Transverse colon (tissue), 4 donors: Measurements from ENCODE around the gene SPEF2. TPM values are rescaled to one million over a fixed set of nuclear protein-coding genes. Genes with fewer than 3 reads are reported as not detected.

Experiments
- DNase-seq: peaks from one replicate; pipeline ENCODE4 v3.0.0-alpha.2; 2019
- H3K27ac ChIP-seq, 4 donors: fragments of 200-600 bp; sonication (generic); 2 replicates each; pipeline ENCODE4 v1.5.1; 2016 to 2018; ENCODE audit warnings: inconsistent platforms in 4 of 4
- H3K27me3 ChIP-seq: fragments of 200-600 bp; sonication (generic); 2 replicates; pipeline ENCODE4 v1.5.1; 2017; ENCODE audit warnings: inconsistent platforms
- H3K36me3 ChIP-seq, 4 donors: fragments of 200-600 bp; sonication (generic); 2 replicates each; pipeline ENCODE4 v1.5.1; 2017 to 2019; ENCODE audit warnings: inconsistent platforms in 4 of 4
- H3K4me1 ChIP-seq, 4 donors: fragments of 200-600 bp; sonication (generic); 2 replicates each; pipeline ENCODE4 v1.5.1; 2017 to 2020; ENCODE audit warnings: inconsistent platforms in 4 of 4
- H3K4me3 ChIP-seq, 4 donors: fragments of 200-600 bp; sonication (generic); 1 replicate in 1 of 4; 2 replicates in 3 of 4; pipeline versions ENCODE4 v1.5.1 to v1.6.1; 2017 to 2019; ENCODE audit warnings: inconsistent platforms in 4 of 4
- H3K9me3 ChIP-seq, 2 donors: fragments of 200-600 bp; sonication (generic); 2 replicates each; pipeline ENCODE4 v1.5.1; 2017 to 2019; ENCODE audit warnings: inconsistent platforms in 2 of 2
- CTCF ChIP-seq, 5 experiments: fragments of 200-600 bp in 3 of 5; fragments of 450-650 bp in 2 of 5; sonication (generic) in 3 of 5; IDR thresholded peaks; 1 replicate in 2 of 5; 2 replicates in 3 of 5; pipeline ENCODE4 v1.5.1; 2016 to 2017; ENCODE audit warnings: antibody characterized with exemption in 5 of 5, inconsistent platforms in 3 of 5, mild to moderate bottlenecking in 2 of 5, moderate library complexity in 1 of 5
- EP300 ChIP-seq: sonication (generic); formaldehyde crosslinking; IDR thresholded peaks from one replicate; pipeline ENCODE4 v1.6.1; 2017; ENCODE audit warnings: antibody characterized with exemption, low read depth
- POLR2A ChIP-seq: fragments of 450-650 bp; IDR thresholded peaks from one replicate; pipeline ENCODE4 v1.6.1; 2016; ENCODE audit warnings: antibody characterized with exemption, mild to moderate bottlenecking, moderate library complexity
- POLR2AphosphoS5 ChIP-seq, 3 donors: sonication (generic); formaldehyde crosslinking; IDR thresholded peaks; one replicate each; pipeline ENCODE4 v1.6.1; 2016; ENCODE audit warnings: antibody characterized with exemption in 3 of 3
- WGBS, 2 donors: methylation state at CpG; one replicate each; pipeline ENCODE4 v1.1.5; 2018; ENCODE audit warnings: low coverage in 1 of 2; 5-methylcytosine and 5-hydroxymethylcytosine counted together
- in situ Hi-C, 4 donors: fragments of 200-750 bp; cut with MboI; loops; one replicate each; pipeline versions ENCODE4 v1.15.0 to v1.15.1; 2017; ENCODE audit warnings: low sequenced_read_pairs in 3 of 4, low pct_ligation_motif_present in 1 of 4, low pct_unique_long_range_greater_than_20kb in 1 of 4
- intact Hi-C: fragments of 100-400 bp; cut with DNase I; formaldehyde crosslinking; loops from one replicate; pipeline ENCODE4 v1.15.1; 2023; ENCODE audit warnings: low total_unique reads
- total RNA-seq, 4 donors: library from RNA; depleted of rRNA; stranded (reverse); fragments of >200 nt; gene quantifications; one replicate each; pipeline ENCODE4 v1.1.0, GENCODE V29; 2016

Gene SPEF2
- total RNA-seq, 4 donors from 2014 or later: 2.4 to 9.4 (median 5.1) TPM; not detected in 1

- in situ Hi-C loops (no loop called here), intact Hi-C loops (no loop called here)
- TF ChIP-seq POLR2AphosphoS5 (IDR thresholded peaks at IDR 0.05) (no peak), POLR2A (no peak), CTCF (IDR thresholded peaks at IDR 0.05) (no peak), EP300 (no peak)
- no peaks in the 10 kb centered on the region for H3K27me3 ChIP-seq
- no peak for DNase-seq
- peak overlapping the region in 1 of 4 donors; percentile 6 for H3K4me3 ChIP-seq
- H3K36me3 ChIP-seq: no peaks in the 10 kb centered on the region
- peak overlapping the region in 3 of 4 donors; percentile 10 to 64 (median 37) for H3K27ac ChIP-seq
- H3K4me1 ChIP-seq: no peaks in the 10 kb centered on the region
- 42 to 60% methylated on average over 2 of the region's 2 CpGs for WGBS, 2 donors
- no peaks in the 10 kb centered on the region for H3K9me3 ChIP-seq
Measured at GRCh38 chr5:35857606-35858205, 240.0 kb downstream of the SPEF2 start.

GRCh38 chr5:35859101-35859661 is 241.5 kb downstream of the SPEF2 start:
- H3K27ac ChIP-seq: peak overlapping the region in 2 of 4 donors; percentile 10 to 64
- DNase-seq: no peak
- 67% methylated on average over 1 to 3 of the region's 3 CpGs for WGBS, 2 donors
- in situ Hi-C loops: no loop called here
- no peaks in the 10 kb centered on the region for H3K9me3 ChIP-seq
- intact Hi-C loops: no loop called here
- TF ChIP-seq EP300 (no peak), POLR2AphosphoS5 (IDR thresholded peaks at IDR 0.05) (no peak), CTCF (IDR thresholded peaks at IDR 0.05) (no peak), POLR2A (no peak)
- no peaks in the 10 kb centered on the region for H3K27me3 ChIP-seq
- H3K4me1 ChIP-seq: no peaks in the 10 kb centered on the region
- peak overlapping the region in 2 of 4 donors; percentile 3 to 4 for H3K4me3 ChIP-seq
- no peaks in the 10 kb centered on the region for H3K36me3 ChIP-seq

GRCh38 chr5:35860686-35861085 is 243.0 kb downstream of the SPEF2 start:
- intact Hi-C loops: no loop called here
- WGBS, 2 donors: 89 to 100% methylated on average over 1 of the region's 1 CpG
- in situ Hi-C loops: no loop called here
- H3K9me3 ChIP-seq: no peaks in the 10 kb centered on the region
- peak overlapping the region in 2 of 4 donors; percentile 21 to 64 for H3K27ac ChIP-seq
- no peaks in the 10 kb centered on the region for H3K4me1 ChIP-seq
- DNase-seq: no peak
- H3K27me3 ChIP-seq: no peaks in the 10 kb centered on the region
- H3K36me3 ChIP-seq: no peaks in the 10 kb centered on the region
- H3K4me3 ChIP-seq: peak overlapping the region in 1 of 4 donors; percentile 3
- TF ChIP-seq POLR2AphosphoS5 (IDR thresholded peaks at IDR 0.05) (no peak), CTCF (IDR thresholded peaks at IDR 0.05) (no peak), EP300 (no peak), POLR2A (no peak)

- no peaks in the 10 kb centered on the region for H3K9me3 ChIP-seq
- no peak for TF ChIP-seq EP300
- TF ChIP-seq POLR2A: no peak
- no peak for TF ChIP-seq CTCF (IDR thresholded peaks at IDR 0.05)
- no peak for TF ChIP-seq POLR2AphosphoS5 (IDR thresholded peaks at IDR 0.05)
- intact Hi-C loops (no loop called here), in situ Hi-C loops (no loop called here)
- DNase-seq: no peak
- H3K4me1 ChIP-seq: no peaks in the 10 kb centered on the region
- H3K36me3 ChIP-seq: no peaks in the 10 kb centered on the region
- 56 to 89% methylated on average over 1 of the region's 1 CpG for WGBS, 2 donors
- peak overlapping the region in 1 of 4 donors; percentile 34 for H3K27ac ChIP-seq
- H3K27me3 ChIP-seq: no peaks in the 10 kb centered on the region
- H3K4me3 ChIP-seq: peak overlapping the region in 1 of 4 donors; percentile 3
Measured at GRCh38 chr5:35861718-35862117, 244.1 kb downstream of the SPEF2 start.
